Retinal pigment epithelial cell (primary cell): ENCODE data around the gene EXOC4.

ENCODE experiments used
- DNase-seq: peaks from one replicate; pipeline ENCODE4 v3.0.0-alpha.2; 2010; ENCODE audit warnings: low read depth
- H3K4me3 ChIP-seq: 2 replicates; pipeline ENCODE4 v1.5.1; 2011; ENCODE audit warnings: mild to moderate bottlenecking, low read length, control low read depth, moderate library complexity
- CTCF ChIP-seq: conservative IDR thresholded peaks from 2 replicates; pipeline ENCODE4 v1.5.1; 2011; ENCODE audit warnings: low read depth, low read length, control low read depth, inconsistent platforms

EXOC4 gene

GRCh38 chr7:133797818-133798520 is 545.1 kb downstream of the EXOC4 start:
- no peak for TF ChIP-seq CTCF
- H3K4me3 ChIP-seq, result no peak overlapping the region
- no peak for DNase-seq

GRCh38 chr7:133801341-133801740 is 548.5 kb downstream of the EXOC4 start:
- no peak overlapping the region for H3K4me3 ChIP-seq
- DNase-seq, result no peak
- TF ChIP-seq CTCF, result no peak

GRCh38 chr7:133804127-133804526 is 551.2 kb downstream of the EXOC4 start:
- no peak overlapping the region for H3K4me3 ChIP-seq
- TF ChIP-seq CTCF, result no peak
- no peak for DNase-seq

GRCh38 chr7:133805426-133805825 is 552.5 kb downstream of the EXOC4 start:
- DNase-seq, result no peak
- no peak overlapping the region for H3K4me3 ChIP-seq
- no peak for TF ChIP-seq CTCF

GRCh38 chr7:133807624-133808492 is 555.0 kb downstream of the EXOC4 start:
- H3K4me3 ChIP-seq, result no peak overlapping the region
- no peak for TF ChIP-seq CTCF
- no peak for DNase-seq

GRCh38 chr7:133808493-133808866 is 555.6 kb downstream of the EXOC4 start:
- TF ChIP-seq CTCF, result no peak
- DNase-seq, result no peak
- H3K4me3 ChIP-seq, result no peak overlapping the region

- no peak overlapping the region for H3K4me3 ChIP-seq
- no peak for DNase-seq
- TF ChIP-seq CTCF, result no peak
These were observed 560.0 kb downstream of the EXOC4 start for GRCh38 chr7:133812877-133813276.
